ENCODE measurements around the gene INVS. TPM values are rescaled to one million over a fixed set of nuclear protein-coding genes. Genes with fewer than 3 reads are reported as not detected.
"Not testable (repeated sequence)": the region's sequence is repeated elsewhere in the genome, so short reads cannot be mapped to it uniquely, and the experiment has no call there.

The INVS gene
- total RNA-seq, 1 experiment from 2014 or later, result 15.6 TPM

GRCh38 chr9:100228352-100228869, 129.4 kb downstream of the INVS start:
- ChIA-PET CTCF (no interaction called here), POLR2A (no interaction called here)
- DNase-seq, result no peak
- intact Hi-C loops (cut with micrococcal nuclease; ENCODE audit: unreplicated experiment), result no loop called here
- Mint-ChIP-seq H3K4me3 (ENCODE audit: unreplicated experiment) (no peak overlapping the region), H3K27ac (ENCODE audit: unreplicated experiment) (no peak overlapping the region), H3K9me3 (ENCODE audit: unreplicated experiment) (no peaks in the 10 kb centered on the region), H3K4me1 (ENCODE audit: low read depth, unreplicated experiment) (peaks cover 6% of the 10 kb centered on the region), H3K27me3 (ENCODE audit: insufficient read depth, unreplicated experiment) (no peaks in the 10 kb centered on the region), H3K36me3 (ENCODE audit: insufficient read depth, unreplicated experiment) (no peaks in the 10 kb centered on the region)
- Histone ChIP-seq H3K27me3 (replicated peaks; ENCODE audit: control insufficient read depth, insufficient read depth, low read length) (no peaks in the 10 kb centered on the region), H3K4me3 (ENCODE audit: low read depth, low read length) (no peak overlapping the region), H3K4me1 (no peaks in the 10 kb centered on the region), H3K9me3 (no peaks in the 10 kb centered on the region), H3K36me3 (ENCODE audit: control insufficient read depth, insufficient read depth, low read length) (no peaks in the 10 kb centered on the region)
- TF ChIP-seq CTCF (IDR thresholded peaks at IDR 0.05; ENCODE audit: insufficient read depth in 1 of 2, low read depth in 1 of 2, low read length in 1 of 2, severe bottlenecking in 1 of 2, unreplicated experiment in 1 of 2), result no peak
- BruUV-seq (replicated peaks), result no TSS peak

GRCh38 chr9:100229136-100229535, 130.1 kb downstream of the INVS start:
- H3K4me3 ChIP-seq (ENCODE audit: low read depth, low read length), result no peak overlapping the region
- ChIA-PET CTCF (no interaction called here), POLR2A (no interaction called here)
- no peak overlapping the region for H3K27ac Mint-ChIP-seq (ENCODE audit: unreplicated experiment)
- no peaks in the 10 kb centered on the region for H3K27me3 Mint-ChIP-seq (ENCODE audit: insufficient read depth, unreplicated experiment)
- no TSS peak for BruUV-seq (replicated peaks)
- no peaks in the 10 kb centered on the region for H3K9me3 Mint-ChIP-seq (ENCODE audit: unreplicated experiment)
- no peak for DNase-seq
- H3K36me3 Mint-ChIP-seq (ENCODE audit: insufficient read depth, unreplicated experiment), result no peaks in the 10 kb centered on the region
- intact Hi-C loops (cut with micrococcal nuclease; ENCODE audit: unreplicated experiment), result no loop called here
- no peaks in the 10 kb centered on the region for H3K9me3 ChIP-seq
- no peak for TF ChIP-seq CTCF (IDR thresholded peaks at IDR 0.05; ENCODE audit: insufficient read depth in 1 of 2, low read depth in 1 of 2, low read length in 1 of 2, severe bottlenecking in 1 of 2, unreplicated experiment in 1 of 2)
- no peaks in the 10 kb centered on the region for H3K4me1 ChIP-seq
- H3K27me3 ChIP-seq (replicated peaks; ENCODE audit: control insufficient read depth, insufficient read depth, low read length), result no peaks in the 10 kb centered on the region
- peaks cover 6% of the 10 kb centered on the region for H3K4me1 Mint-ChIP-seq (ENCODE audit: low read depth, unreplicated experiment)
- no peak overlapping the region for H3K4me3 Mint-ChIP-seq (ENCODE audit: unreplicated experiment)
- H3K36me3 ChIP-seq (ENCODE audit: control insufficient read depth, insufficient read depth, low read length), result no peaks in the 10 kb centered on the region

- no TSS peak for BruUV-seq (replicated peaks)
- Histone ChIP-seq H3K4me3 (ENCODE audit: low read depth, low read length) (no peak overlapping the region), H3K27me3 (replicated peaks; ENCODE audit: control insufficient read depth, insufficient read depth, low read length) (no peaks in the 10 kb centered on the region), H3K9me3 (no peaks in the 10 kb centered on the region), H3K4me1 (no peaks in the 10 kb centered on the region), H3K36me3 (ENCODE audit: control insufficient read depth, insufficient read depth, low read length) (no peaks in the 10 kb centered on the region)
- peaks cover 6% of the 10 kb centered on the region for H3K4me1 Mint-ChIP-seq (ENCODE audit: low read depth, unreplicated experiment)
- no peaks in the 10 kb centered on the region for H3K36me3 Mint-ChIP-seq (ENCODE audit: insufficient read depth, unreplicated experiment)
- no peak overlapping the region for H3K4me3 Mint-ChIP-seq (ENCODE audit: unreplicated experiment)
- ChIA-PET CTCF (no interaction called here), POLR2A (no interaction called here)
- intact Hi-C loops (cut with micrococcal nuclease; ENCODE audit: unreplicated experiment), result no loop called here
- DNase-seq, result no peak
- H3K27me3 Mint-ChIP-seq (ENCODE audit: insufficient read depth, unreplicated experiment), result no peaks in the 10 kb centered on the region
- TF ChIP-seq CTCF (IDR thresholded peaks at IDR 0.05; ENCODE audit: insufficient read depth in 1 of 2, low read depth in 1 of 2, low read length in 1 of 2, severe bottlenecking in 1 of 2, unreplicated experiment in 1 of 2), result no peak
- H3K27ac Mint-ChIP-seq (ENCODE audit: unreplicated experiment), result no peak overlapping the region
- no peaks in the 10 kb centered on the region for H3K9me3 Mint-ChIP-seq (ENCODE audit: unreplicated experiment)
These were observed 130.5 kb downstream of the INVS start for GRCh38 chr9:100229561-100229960.

- DNase-seq; H3K9me3 ChIP-seq; H3K4me3 ChIP-seq (ENCODE audit: low read depth, low read length); H3K27me3 Mint-ChIP-seq (ENCODE audit: insufficient read depth, unreplicated experiment); H3K4me3 Mint-ChIP-seq (ENCODE audit: unreplicated experiment); intact Hi-C loops (cut with micrococcal nuclease; ENCODE audit: unreplicated experiment); H3K9me3 Mint-ChIP-seq (ENCODE audit: unreplicated experiment); H3K36me3 Mint-ChIP-seq (ENCODE audit: insufficient read depth, unreplicated experiment); H3K36me3 ChIP-seq (ENCODE audit: control insufficient read depth, insufficient read depth, low read length); H3K4me1 ChIP-seq; H3K27me3 ChIP-seq (replicated peaks; ENCODE audit: control insufficient read depth, insufficient read depth, low read length); H3K4me1 Mint-ChIP-seq (ENCODE audit: low read depth, unreplicated experiment); H3K27ac Mint-ChIP-seq (ENCODE audit: unreplicated experiment); BruUV-seq (replicated peaks); POLR2A ChIA-PET: not testable (repeated sequence)
- CTCF ChIA-PET, result interaction anchor here (0.7 kb wide), 1 partner anchor 368 kb away, joined by 3 read pairs; no protein-coding TSS in a partner anchor
These were observed 137.9 kb downstream of the INVS start for GRCh38 chr9:100236986-100237385.

All from Caco-2 (cell line).